GM19025 (cell line): ENCODE results near the gene PXN.
"Not testable (repeated sequence)": the region's sequence is repeated elsewhere in the genome, so short reads cannot be mapped to it uniquely, and the experiment has no call there.

ENCODE experiments used
- ATAC-seq: cut with Tn5 transposase; IDR thresholded peaks from one replicate; pipeline ENCODE4 v1.9.1; 2021; ENCODE audit warnings: mild to moderate bottlenecking, low read depth, moderate library complexity; ENCODE audit not compliant: unreplicated experiment

The PXN gene

DNA sequence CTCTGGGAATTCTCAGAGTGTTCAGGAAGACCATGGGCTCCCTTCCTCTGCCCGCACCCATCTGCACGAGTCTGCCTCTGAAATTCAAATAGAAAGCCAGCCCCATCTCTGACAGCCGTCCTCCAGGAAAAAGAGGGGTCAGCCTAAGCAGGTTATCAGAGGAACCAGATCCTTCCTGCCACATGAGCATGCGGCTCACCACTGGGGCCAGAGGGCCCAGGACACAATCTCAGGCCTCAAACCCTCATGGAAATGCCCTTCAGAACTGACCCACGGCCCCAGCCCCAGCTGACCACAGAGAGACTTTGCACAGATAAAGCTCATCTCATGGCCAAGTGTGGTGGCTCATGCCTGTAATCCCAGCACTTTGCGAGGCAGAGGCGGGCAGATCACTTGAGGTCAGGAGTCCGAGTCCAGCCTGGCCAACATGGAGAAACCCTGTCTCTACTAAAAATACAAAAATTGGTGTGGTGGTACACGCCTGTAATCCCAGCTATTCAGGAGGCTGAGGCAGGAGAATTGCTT is 23.2 kb downstream of the PXN start:
- ATAC-seq = no peak

DNA sequence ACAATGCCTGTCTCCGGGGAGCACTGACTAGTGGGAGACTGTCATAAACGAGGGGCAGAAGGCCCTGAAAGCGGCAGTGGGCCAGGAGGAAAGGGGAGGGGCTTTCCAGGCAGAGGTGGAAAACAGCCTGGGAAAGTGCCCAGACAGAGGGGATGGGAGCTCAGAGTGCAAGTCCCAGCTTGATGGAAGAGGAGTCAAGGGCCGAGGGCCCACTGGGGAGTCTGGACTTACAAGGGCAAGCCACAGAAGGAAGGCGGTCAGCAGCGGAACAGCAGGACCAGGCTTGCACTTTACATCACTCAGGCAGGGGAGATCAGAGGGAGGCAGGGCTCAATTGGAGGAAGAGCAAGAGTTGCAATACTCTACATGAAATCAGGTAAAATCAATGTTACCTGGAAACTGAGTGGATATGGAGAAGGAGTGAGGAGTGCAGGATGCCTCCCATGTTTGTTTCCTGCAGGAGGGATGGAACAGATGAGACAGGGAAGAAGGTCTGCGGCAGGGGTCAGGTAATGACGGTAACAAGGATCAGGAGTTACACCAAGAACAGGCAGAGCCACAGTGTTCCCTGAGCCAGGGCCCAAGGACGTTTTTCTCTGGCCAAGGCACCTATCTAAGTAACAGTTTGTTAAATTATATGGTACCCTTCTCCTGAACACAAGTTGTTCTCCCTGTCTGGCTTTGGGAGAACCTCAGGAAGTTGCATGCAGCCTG is 23.8 kb downstream of the PXN start:
- ATAC-seq = no peak

DNA sequence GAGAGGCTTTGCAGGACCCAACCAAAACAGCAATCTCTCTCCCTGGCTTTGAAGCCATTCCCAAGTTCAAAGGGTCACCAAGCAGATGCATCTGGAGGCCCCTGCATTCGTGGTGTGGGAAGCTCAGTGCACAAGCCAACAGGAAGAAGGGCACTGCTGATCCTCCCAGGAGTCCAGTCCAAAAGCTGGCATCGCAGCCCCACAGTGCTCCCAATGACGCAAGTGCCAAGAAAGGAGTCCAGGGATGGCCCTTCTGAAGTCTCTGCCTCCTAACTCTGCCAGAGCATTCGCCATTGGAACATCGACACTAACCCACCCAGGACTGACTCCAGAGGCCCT is 25.1 kb downstream of the PXN start:
- no peak for ATAC-seq

DNA sequence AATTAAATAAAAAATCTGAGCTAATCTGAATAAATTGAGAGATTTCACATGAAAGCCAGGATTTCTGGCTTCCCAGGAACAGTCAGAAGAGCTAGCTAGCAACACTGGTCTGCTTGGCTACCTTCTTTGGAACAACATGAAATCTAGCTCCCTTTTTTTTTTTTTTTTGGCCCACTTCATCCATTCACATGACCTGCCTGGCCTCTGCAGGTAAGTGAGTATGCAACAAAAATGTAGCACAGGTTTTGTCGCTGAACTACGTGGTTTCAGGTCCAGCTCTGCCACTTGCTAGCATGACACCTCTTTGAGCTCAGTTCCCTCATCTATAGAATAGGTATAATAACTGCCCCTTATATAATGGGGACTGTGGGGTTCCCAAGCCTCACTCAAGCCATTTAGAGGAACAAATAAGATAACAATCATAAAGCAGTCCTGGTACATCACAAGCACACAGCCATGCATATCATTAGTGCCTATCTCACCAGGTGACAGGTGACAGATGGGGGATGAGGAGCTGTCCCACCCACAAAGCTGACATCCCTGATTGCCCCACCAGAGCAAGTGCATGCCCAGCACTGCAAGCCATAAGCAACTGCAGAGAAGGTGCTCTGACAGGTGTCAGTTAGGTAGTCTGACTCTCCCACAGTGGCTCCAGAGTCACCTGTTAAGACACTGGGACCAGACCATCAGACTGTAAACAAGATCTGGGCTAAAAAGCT is 25.6 kb downstream of the PXN start:
- ATAC-seq = no peak

DNA sequence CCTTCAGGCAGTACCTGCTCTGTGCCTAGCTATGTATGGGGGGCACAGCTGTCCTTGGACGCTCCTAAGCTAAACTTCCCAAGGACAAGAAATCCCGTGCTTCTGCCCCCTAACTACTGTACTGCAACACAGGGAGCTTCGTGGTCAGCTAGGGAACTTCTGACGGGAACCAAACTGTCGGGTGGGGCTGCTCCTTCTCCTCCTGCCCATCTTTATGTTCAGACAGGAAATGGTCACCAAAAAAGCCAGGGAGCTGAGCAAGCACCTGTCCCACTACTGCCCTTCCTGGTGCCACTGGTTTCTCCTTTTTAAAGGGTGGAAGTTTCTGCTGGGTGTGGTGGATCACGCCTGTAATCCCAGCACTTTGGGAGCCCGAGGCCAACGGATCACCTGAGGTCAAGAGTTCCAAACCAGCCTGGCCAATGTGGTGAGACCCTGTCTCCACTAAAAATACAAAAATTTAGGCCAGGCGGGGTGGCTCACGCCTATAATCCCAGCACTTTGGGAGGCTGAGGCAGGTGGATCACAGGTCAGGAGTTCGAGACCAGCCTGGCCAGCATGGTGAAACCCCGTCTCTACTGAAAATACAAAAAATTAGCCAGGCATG is 26.6 kb downstream of the PXN start:
- no peak for ATAC-seq

DNA sequence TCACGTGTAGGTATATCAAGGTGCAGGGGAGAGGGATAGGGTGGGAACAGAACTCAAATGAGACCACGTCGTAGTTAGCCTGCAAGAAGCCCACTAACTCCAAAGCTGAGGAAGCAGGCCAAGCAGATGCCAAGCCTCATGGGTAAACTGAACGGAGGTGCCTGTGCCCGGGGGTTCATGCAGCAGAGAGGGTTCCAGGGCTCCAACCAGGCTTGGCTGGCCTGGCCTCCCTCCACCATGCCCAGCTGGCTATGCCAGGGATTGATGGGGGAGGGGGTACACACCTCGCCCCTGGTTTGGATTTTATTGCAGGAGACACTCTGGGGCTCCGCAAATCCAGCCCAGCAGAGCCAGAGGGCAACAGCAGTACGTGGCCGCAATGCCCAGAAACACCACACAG is 27.3 kb downstream of the PXN start:
- no peak for ATAC-seq

DNA sequence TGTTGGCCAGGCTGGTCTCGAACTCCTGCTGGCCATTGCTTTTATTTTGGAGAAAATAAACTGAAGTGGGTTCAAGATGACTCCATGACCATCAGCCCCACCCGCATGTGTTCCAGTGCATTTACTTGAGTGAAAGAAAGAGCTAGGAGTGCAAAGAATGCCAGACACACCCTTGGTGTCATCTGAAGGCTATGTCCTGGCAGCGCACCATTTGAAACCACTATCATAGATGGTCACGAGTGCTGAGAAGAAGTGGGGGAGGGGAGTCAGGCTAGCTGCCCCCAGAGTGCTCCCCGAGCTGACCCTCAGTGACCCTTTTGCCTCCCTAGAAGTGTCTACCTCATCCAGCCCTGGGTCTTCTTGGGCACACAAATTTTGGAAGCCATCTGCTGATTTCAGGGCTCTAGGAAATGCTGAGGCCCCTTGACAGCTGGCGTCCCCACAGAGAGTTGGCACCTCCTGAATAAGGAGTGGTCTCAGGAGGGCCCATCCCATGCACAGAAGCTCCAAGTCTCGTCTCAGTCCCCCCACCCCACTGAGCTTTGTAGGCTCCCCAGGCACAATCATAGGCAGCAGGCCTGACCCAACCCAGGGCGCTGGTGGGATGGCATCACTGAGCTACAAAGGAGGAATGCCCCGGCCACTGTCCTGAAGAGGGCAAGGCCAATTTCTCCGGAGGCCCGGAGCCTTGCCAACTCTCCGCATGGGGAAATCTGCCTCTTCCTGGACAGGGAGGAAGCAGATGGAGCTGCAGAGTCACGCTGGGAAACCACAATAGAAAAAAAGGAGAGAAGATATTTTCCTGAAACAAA is 28.0 kb downstream of the PXN start:
- ATAC-seq = no peak

DNA sequence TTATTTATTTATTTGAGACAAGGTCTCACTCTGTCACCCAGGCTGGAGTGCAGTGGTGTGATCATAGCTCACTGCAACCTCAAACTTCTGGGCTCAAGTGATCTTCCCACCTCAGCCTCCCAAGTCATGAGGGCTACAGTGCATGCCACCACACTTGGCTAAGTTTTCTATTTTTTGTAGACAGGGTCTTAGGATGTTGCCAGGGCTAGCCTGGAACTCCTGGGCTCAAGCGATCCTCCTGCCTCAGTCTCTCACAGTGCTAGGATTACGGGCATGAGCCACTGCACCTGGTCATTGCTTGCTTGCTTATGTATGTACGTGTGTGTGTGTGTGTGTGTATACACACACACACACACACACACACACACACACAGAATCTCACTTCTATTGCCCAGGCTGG is 28.7 kb downstream of the PXN start:
- not testable (repeated sequence) for ATAC-seq

DNA sequence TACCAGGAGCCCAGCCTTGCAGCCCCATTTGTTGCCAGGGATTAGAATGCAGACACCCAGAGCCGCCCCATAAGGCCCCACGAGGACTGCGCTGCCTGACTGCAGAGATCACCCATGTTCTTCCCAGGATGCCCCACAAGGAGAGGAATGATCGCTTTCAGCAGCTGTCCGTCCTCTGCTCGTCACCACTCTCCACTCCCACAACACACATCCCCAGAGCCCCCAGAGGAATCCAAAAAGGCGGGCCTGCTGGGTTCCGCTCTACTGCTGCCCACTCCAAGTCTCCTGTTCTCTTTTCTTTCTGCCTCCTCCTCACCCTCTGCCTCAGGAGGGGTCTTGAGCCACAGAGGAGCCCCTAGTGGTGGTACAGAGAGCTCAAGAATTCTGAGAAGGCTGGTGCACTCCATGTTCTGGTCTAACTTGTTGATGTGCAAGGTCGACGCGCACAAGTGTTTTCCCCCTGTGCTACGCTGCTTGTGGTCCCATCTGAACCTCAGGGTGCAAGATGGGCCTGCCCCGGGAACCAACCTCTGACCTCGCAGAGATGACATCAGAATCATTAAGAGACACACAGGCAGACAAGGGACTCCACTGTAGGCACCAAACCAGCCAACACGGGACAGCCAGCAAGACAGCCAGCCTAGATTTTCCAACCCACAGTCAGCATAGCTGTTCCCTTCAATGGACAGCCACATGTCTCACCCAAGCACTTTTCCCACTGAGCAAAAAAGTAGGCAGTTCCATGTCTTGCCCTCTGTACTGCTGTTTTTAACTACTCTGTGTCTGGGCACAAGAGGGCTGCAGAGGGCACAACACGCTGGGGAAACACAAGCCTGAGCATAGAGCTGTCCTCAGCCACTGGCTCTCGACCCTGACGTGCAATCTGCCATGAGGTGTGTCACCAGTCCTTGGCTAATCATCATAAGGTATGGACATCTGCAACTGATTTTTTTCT is 29.9 kb downstream of the PXN start:
- no peak for ATAC-seq

DNA sequence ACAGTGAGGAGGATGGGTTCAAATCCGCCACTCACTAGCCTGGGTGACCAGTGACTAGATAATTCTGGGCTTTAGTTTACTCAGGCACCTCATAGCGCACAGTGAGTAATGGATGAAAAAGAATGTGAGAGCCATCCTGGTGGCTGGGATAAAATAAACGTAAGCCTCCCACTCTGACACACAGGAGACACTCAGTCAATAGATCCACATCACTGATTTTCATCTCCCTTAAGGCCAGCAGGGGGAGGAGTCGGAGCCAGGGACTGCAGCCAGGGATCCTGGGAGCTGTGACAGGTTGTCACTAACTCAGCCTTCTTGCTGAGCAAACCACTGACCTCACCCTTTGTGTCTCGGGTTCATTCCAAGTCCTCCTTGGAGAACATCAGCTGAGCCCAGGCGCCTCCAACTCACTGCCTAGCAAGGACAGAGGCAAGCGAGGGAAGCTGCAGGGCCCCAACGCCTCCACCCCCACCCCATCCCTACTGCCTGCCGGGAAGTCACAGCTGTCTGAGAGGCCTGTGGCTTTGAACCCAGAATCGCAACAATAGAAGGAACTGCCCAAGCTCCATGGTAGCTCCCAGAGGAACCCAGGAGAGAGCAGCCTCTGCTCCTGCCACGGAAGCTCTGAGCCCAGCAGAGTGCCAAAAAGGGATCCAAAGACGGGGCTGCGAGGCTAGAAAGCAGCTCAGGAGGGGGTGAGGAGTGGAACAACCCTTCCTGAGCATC is 30.7 kb downstream of the PXN start:
- no peak for ATAC-seq

DNA sequence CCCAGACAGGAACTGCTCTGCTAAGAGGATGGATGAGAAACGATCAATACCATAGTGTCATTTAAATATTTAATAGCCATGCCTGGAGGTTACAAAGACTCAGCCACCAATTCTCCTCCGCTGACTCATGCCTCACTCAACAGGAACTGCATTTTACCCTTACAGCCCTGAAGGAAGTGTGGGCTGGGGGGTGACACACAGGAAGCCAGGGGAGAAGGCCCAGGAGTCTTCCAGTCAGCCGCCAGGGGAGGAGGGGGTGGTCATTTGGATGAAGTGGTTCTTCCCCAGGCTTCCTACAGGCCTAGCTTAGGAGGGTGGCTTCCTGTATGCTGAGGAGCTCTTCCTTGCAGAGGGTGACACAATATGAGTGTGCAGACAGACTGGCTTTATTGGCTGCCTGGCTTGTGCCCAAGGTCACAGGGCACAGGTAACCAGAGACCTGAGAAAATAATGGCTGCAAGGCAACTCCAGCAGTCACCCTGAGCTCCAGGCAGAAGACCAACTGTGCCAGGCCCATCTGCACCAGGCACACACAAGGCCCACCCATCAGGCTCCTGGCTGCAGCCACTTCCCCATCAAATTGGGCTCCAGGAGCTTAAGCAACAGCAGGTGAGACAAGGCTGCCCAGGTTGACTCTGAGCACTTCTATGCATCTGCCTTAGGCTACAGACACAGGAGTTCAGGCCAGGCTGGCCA is 34.1 kb downstream of the PXN start:
- ATAC-seq = no peak

DNA sequence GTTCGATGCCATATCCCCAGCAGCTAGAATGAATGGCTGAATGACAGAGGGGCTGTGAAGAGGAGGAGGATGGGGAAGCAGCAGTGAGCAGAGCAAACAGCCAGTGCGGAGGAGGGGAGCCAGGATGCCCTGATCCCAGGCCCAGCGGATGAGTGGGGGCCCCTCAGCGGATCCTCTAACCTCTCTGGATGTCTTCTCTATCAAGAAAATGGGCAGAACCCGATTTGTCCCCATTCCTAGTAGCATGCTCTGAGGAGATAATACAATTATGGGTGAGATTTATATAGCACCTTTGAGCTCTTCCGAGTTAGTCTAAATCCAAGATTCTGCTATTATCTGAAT is 34.6 kb downstream of the PXN start:
- ATAC-seq = no peak

DNA sequence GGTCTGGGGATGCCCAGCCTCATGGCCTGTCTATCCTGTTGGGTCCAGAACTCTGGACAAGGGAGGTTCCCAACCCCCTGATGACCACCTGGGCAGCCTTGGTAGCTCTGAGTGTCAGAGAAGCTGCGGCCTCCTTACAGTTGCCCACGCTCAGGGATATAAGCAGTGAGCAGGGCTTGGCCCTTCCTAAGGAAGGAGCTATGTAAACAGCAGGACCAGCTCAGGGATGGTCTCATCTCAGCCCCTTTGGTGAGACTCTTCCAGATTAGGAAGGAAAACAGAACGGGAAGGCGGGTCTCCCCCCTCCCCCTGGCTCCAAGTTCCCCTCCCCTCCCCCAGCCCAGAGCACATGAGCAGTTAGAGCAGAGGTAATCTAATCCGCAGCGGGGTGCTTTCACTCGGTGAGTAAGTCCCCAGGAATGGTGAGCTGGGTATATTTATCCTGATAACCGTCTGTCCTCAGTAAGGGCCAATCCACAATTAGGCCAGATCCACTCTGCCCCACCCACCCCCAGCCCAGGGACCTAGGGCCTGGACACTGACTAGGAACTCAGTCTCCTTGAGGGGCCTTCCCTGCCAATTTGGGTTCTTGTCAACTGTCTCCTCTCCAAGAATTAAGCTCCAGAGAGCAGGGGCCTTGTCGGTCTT is 35.1 kb downstream of the PXN start:
- no peak for ATAC-seq

DNA sequence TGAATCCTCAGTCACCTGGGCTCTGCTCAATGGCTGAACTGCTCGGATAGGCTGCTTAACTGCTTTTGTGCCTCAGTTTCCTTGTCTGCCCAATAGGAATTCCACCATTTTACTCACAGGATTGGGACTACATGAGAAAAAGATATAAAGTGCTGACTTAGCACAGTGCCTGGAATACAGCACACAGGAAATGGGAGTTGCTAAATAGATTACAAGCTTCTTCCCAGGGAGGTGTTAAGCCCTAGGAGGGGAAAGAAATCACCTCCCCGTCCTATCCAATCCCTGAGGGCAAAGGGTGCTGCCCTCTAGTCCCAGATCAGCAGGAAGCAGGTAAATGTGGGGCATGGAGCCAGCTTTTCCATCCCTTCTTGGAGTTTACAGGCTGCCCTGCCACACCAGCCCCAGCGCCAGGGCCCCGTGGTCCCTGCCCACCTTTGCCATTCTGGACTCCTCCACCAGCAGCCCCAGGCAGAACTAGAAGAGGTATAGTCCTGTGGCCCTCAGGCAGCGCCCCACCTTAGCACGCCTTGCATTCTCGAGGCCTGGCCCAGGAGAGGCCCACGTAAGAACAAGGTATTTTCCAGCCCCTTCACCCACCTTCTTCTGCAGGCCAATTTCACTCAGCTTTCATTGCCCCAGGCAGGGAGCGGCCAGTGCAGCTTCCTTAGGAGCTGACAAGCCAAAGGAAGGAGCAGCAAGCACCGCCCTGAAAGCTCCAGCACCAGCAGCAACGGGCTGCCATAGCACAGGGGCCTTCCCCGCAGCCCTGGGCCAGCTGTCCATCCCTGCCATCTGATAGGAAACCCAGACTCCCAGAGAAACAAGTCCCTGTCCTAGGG is 35.8 kb downstream of the PXN start:
- no peak for ATAC-seq

DNA sequence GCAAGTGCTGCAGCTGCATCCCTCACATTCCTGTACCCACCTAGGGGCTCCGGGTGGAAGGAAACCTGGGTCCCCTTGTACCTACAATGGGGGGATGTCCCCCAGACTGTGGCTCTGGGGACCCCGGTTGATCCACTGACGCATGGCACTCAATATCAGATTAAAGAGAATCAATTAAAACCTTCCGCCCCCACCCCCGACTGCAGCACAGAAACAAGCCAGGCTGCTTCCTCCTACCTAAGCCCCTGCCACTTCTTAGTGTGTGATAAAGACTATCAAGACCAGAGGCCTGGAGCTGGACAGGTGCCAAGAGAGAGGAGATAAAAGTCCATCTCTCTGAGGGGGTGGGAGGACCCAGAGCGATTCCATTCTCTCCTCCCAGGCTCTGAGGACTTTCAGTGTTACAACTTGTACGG is 36.5 kb downstream of the PXN start:
- no peak for ATAC-seq

DNA sequence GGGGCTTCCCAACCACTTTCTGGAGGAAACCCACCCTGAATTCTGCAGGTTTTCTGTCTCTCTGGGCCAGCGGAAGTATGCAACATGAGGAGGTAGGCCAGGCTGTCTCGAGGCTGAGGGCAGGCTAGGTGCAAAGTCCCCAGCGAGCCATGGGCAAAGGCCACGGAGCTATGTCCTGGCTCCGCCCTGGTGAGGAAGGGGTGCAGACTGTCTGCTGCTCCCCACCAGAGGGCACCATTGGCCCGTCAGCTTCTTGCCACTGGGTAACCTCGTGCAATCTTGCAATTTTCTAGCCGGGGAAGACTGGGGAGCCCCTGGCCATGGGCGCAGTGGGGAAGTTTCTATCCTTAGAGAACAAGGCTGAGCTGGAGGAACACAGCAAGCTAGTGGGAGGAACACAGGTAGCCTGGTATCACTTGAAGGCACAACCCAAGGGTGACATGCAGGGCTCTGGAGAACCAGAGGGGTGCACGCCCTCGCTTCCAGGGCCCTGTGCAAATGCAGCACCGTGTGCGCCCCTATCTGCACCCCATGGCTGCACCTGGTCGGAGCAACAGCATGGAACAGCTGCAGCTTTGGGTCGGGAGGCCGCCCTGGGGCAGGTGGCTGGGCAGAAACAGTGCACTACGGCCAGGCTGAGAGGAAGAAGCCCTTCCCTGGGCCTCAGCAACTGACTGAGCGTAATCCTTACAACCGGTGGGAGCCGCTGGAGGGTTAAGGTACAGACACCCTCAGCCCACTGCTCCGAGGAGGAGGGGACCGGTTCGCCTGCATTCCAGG is 37.0 kb downstream of the PXN start:
- ATAC-seq = peak; percentile 81

DNA sequence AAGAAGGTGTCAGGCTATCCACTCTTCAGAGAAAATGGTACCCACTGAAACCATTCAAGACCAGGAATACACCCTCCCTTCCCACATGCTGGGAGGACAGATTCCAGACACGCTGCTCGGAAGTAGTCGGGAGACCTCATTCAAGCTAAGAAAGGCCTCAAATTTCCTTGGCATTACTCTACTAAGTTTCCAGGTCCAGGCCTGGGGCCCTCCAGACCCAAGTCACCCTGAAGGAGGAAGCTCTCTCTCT is 37.6 kb downstream of the PXN start:
- no peak for ATAC-seq
